Activated naive CD4-positive, alpha-beta T cell treated with anti-CD3 and anti-CD28 coated beads for 36 hours (primary cell): ENCODE results near the gene ST3GAL5. TPM values are rescaled to one million over a fixed set of nuclear protein-coding genes. Genes with fewer than 3 reads are reported as not detected.
A peak's percentile ranks its signal among the peaks of the same experiment; 100 is the strongest.
"Not testable (repeated sequence)": the region's sequence is repeated elsewhere in the genome, so short reads cannot be mapped to it uniquely, and the experiment has no call there.

Source experiments
- CTCF ChIA-PET: fragments of 350-600 bp; sonication (Branson Sonifier 250); formaldehyde crosslinking; loops from one replicate; lab custom pipeline; 2021; ENCODE audit warnings: antibody characterized with exemption; lab: Charles Lee
- DNase-seq: peaks from one replicate; pipeline ENCODE4 v3.0.0-alpha.2; 2020
- H3K27ac Mint-ChIP-seq: one replicate; pipeline ENCODE4 v1.8.0; 2021; ENCODE audit warnings: mild to moderate bottlenecking, mixed read lengths
- H3K27me3 Mint-ChIP-seq: one replicate; pipeline ENCODE4 v1.8.0; 2021; ENCODE audit warnings: low read depth, mixed read lengths
- H3K36me3 Mint-ChIP-seq: one replicate; pipeline ENCODE4 v1.8.0; 2021; ENCODE audit warnings: low read depth, mixed read lengths
- H3K4me1 Mint-ChIP-seq: one replicate; pipeline ENCODE4 v1.8.0; 2021; ENCODE audit warnings: low read depth, mixed read lengths
- H3K4me3 Mint-ChIP-seq: one replicate; pipeline ENCODE4 v1.8.0; 2021; ENCODE audit warnings: mild to moderate bottlenecking, moderate library complexity, mixed read lengths
- H3K9me3 Mint-ChIP-seq: one replicate; pipeline ENCODE4 v1.8.0; 2021; ENCODE audit warnings: mixed read lengths
- intact Hi-C: fragments of 100-400 bp; cut with micrococcal nuclease; formaldehyde crosslinking; loops from one replicate; pipeline ENCODE4 v1.15.1; 2023
- total RNA-seq, 2 experiments: library from RNA; stranded (reverse); gene quantifications; one replicate each; pipeline ENCODE4 v1.2.3, GENCODE V29; 2021

Gene ST3GAL5
- total RNA-seq, 2 experiments from 2014 or later, result 9.5 to 10.4 TPM

GRCh38 chr2:85901155-85901554 lies 12.4 kb upstream of the ST3GAL5 start:
- no peak for DNase-seq
- no peak overlapping the region for H3K27ac Mint-ChIP-seq
- H3K4me1 Mint-ChIP-seq, result peaks cover 21% of the 10 kb centered on the region
- no peaks in the 10 kb centered on the region for H3K9me3 Mint-ChIP-seq
- no peaks in the 10 kb centered on the region for H3K27me3 Mint-ChIP-seq
- intact Hi-C loops, result no loop called here
- CTCF ChIA-PET, result interaction anchor here (0.5 to 0.7 kb wide), 2 partner anchors 42 to 53 kb away, joined by 3 to 4 read pairs; no protein-coding TSS in a partner anchor
- H3K36me3 Mint-ChIP-seq, result no peaks in the 10 kb centered on the region
- H3K4me3 Mint-ChIP-seq, result no peak overlapping the region

- Mint-ChIP-seq H3K36me3 (no peaks in the 10 kb centered on the region), H3K27me3 (no peaks in the 10 kb centered on the region), H3K27ac (no peak overlapping the region), H3K4me3 (no peak overlapping the region), H3K9me3 (no peaks in the 10 kb centered on the region), H3K4me1 (peaks cover 21% of the 10 kb centered on the region)
- CTCF ChIA-PET, result interaction anchor here (1.4 kb wide), 1 partner anchor 11 kb away, joined by 9 read pairs; the partner anchor contains the start of gene ST3GAL5
- no peak for DNase-seq
- intact Hi-C loops, result no loop called here
Observed at GRCh38 chr2:85900366-85900765, 11.6 kb upstream of the ST3GAL5 start.

GRCh38 chr2:85899849-85900248 lies 11.1 kb upstream of the ST3GAL5 start:
- H3K4me3 Mint-ChIP-seq, result no peak overlapping the region
- peaks cover 24% of the 10 kb centered on the region for H3K4me1 Mint-ChIP-seq
- intact Hi-C loops, result no loop called here
- CTCF ChIA-PET, result interaction anchor here (1.4 kb wide), 1 partner anchor 11 kb away, joined by 9 read pairs; the partner anchor contains the start of gene ST3GAL5
- peaks cover 2% of the 10 kb centered on the region for H3K36me3 Mint-ChIP-seq
- no peak overlapping the region for H3K27ac Mint-ChIP-seq
- no peak for DNase-seq
- H3K9me3 Mint-ChIP-seq, result peaks cover 4% of the 10 kb centered on the region
- H3K27me3 Mint-ChIP-seq, result no peaks in the 10 kb centered on the region

GRCh38 chr2:85899284-85899683 lies 10.5 kb upstream of the ST3GAL5 start:
- H3K27ac Mint-ChIP-seq, result no peak overlapping the region
- H3K9me3 Mint-ChIP-seq, result peaks cover 7% of the 10 kb centered on the region
- no peaks in the 10 kb centered on the region for H3K27me3 Mint-ChIP-seq
- peaks cover 27% of the 10 kb centered on the region for H3K4me1 Mint-ChIP-seq
- peaks cover 3% of the 10 kb centered on the region for H3K36me3 Mint-ChIP-seq
- DNase-seq, result no peak
- H3K4me3 Mint-ChIP-seq, result no peak overlapping the region
- CTCF ChIA-PET, result interaction anchor here (1.4 kb wide), 1 partner anchor 10 kb away, joined by 9 read pairs; the partner anchor contains the start of gene ST3GAL5
- intact Hi-C loops, result no loop called here

GRCh38 chr2:85898881-85899280 lies 10.1 kb upstream of the ST3GAL5 start:
- no peak overlapping the region for H3K27ac Mint-ChIP-seq
- peaks cover 9% of the 10 kb centered on the region for H3K9me3 Mint-ChIP-seq
- intact Hi-C loops, result no loop called here
- H3K4me3 Mint-ChIP-seq, result no peak overlapping the region
- no peaks in the 10 kb centered on the region for H3K27me3 Mint-ChIP-seq
- H3K4me1 Mint-ChIP-seq, result peaks cover 29% of the 10 kb centered on the region
- DNase-seq, result no peak
- CTCF ChIA-PET, result no interaction called here
- peaks cover 5% of the 10 kb centered on the region for H3K36me3 Mint-ChIP-seq

- H3K4me3 Mint-ChIP-seq, H3K27me3 Mint-ChIP-seq, H3K36me3 Mint-ChIP-seq, H3K9me3 Mint-ChIP-seq, intact Hi-C loops, H3K27ac Mint-ChIP-seq, CTCF ChIA-PET, DNase-seq: not testable (repeated sequence)
- peaks cover 40% of the 10 kb centered on the region for H3K4me1 Mint-ChIP-seq
Observed at GRCh38 chr2:85894554-85895278, 5.9 kb upstream of the ST3GAL5 start.

- CTCF ChIA-PET, result interaction anchor here (0.6 kb wide), 1 partner anchor 54 kb away, joined by 3 read pairs; no protein-coding TSS in a partner anchor
- Mint-ChIP-seq H3K36me3 (peaks cover 5% of the 10 kb centered on the region), H3K4me3 (no peak overlapping the region), H3K9me3 (peaks cover 9% of the 10 kb centered on the region), H3K27me3 (no peaks in the 10 kb centered on the region), H3K27ac (no peak overlapping the region), H3K4me1 (peaks cover 35% of the 10 kb centered on the region)
- no peak for DNase-seq
- intact Hi-C loops, result no loop called here
Observed at GRCh38 chr2:85893428-85894258, 4.9 kb upstream of the ST3GAL5 start.

GRCh38 chr2:85892216-85892944 lies 3.6 kb upstream of the ST3GAL5 start:
- no peak for DNase-seq
- H3K27me3 Mint-ChIP-seq, result no peaks in the 10 kb centered on the region
- CTCF ChIA-PET, result interaction anchor here (1.5 kb wide), 1 partner anchor 65 kb away, joined by 5 read pairs; no protein-coding TSS in a partner anchor
- no peak overlapping the region for H3K4me3 Mint-ChIP-seq
- no peak overlapping the region for H3K27ac Mint-ChIP-seq
- peaks cover 5% of the 10 kb centered on the region for H3K36me3 Mint-ChIP-seq
- peaks cover 35% of the 10 kb centered on the region for H3K4me1 Mint-ChIP-seq
- intact Hi-C loops, result no loop called here
- H3K9me3 Mint-ChIP-seq, result peaks cover 9% of the 10 kb centered on the region

GRCh38 chr2:85890522-85891176 lies 1.9 kb upstream of the ST3GAL5 start:
- Mint-ChIP-seq H3K4me1 (peaks cover 53% of the 10 kb centered on the region), H3K27me3 (no peaks in the 10 kb centered on the region), H3K27ac (no peak overlapping the region), H3K4me3 (peak overlapping the region; percentile 3), H3K9me3 (peaks cover 9% of the 10 kb centered on the region), H3K36me3 (peaks cover 5% of the 10 kb centered on the region)
- DNase-seq, result no peak
- CTCF ChIA-PET, result interaction anchor here (1.0 to 7.9 kb wide), 6 partner anchors 12 to 188 kb away, joined by 3 to 123 read pairs (median 12); no protein-coding TSS in a partner anchor
- intact Hi-C loops, result no loop called here

GRCh38 chr2:85889627-85890281 lies 964 bp upstream of the ST3GAL5 start:
- Mint-ChIP-seq H3K27ac (peak overlapping the region; percentile 87), H3K4me1 (peaks cover 56% of the 10 kb centered on the region), H3K4me3 (peak overlapping the region; percentile 88), H3K27me3 (no peaks in the 10 kb centered on the region), H3K36me3 (peaks cover 2% of the 10 kb centered on the region), H3K9me3 (peaks cover 4% of the 10 kb centered on the region)
- intact Hi-C loops, result loop anchor here (1.0 to 10.0 kb wide), 7 partner anchors 62 to 562 kb away; partner anchors contain the start of genes ATOH8, IMMT, KDM3A and MRPL35
- no peak for DNase-seq
- CTCF ChIA-PET, result interaction anchor here (0.6 to 7.9 kb wide), 31 partner anchors 10 to 294 kb away, joined by 3 to 123 read pairs (median 5); no protein-coding TSS in a partner anchor
